Gastrocnemius medialis (tissue), 4 donors: ENCODE data around the gene ANKS6. TPM values are rescaled to one million over a fixed set of nuclear protein-coding genes. Genes with fewer than 3 reads are reported as not detected.

ENCODE experiments used
- ATAC-seq, 2 donors: fragments of 150-250 bp; one replicate each; pipeline ENCODE4 v1.9.1; 2016
- DNase-seq, 2 donors: peaks; one replicate each; pipeline ENCODE4 v3.0.0-alpha.2; 2019
- H3K27ac ChIP-seq, 4 donors: fragments of 200-600 bp; sonication (generic); 1 replicate in 1 of 4; 2 replicates in 3 of 4; pipeline ENCODE4 v1.5.1; 2016 to 2018; ENCODE audit warnings: mild to moderate bottlenecking in 2 of 4, moderate library complexity in 1 of 4
- H3K27me3 ChIP-seq, 3 donors: fragments of 200-600 bp; sonication (generic) in 2 of 3; 1 replicate in 1 of 3; 2 replicates in 2 of 3; pipeline versions ENCODE4 v1.5.1 to v1.6.0; 2016 to 2019; ENCODE audit warnings: mild to moderate bottlenecking in 1 of 3, moderate library complexity in 1 of 3
- H3K36me3 ChIP-seq, 2 donors: fragments of 200-600 bp; sonication (generic) in 1 of 2; one replicate each; pipeline ENCODE4 v1.5.1; 2017 to 2018
- H3K4me1 ChIP-seq, 2 donors: fragments of 200-600 bp; sonication (generic) in 1 of 2; one replicate each; pipeline ENCODE4 v1.5.1; 2016 to 2017; ENCODE audit warnings: mild to moderate bottlenecking in 2 of 2
- H3K4me3 ChIP-seq, 4 donors: fragments of 200-600 bp; sonication (generic) in 3 of 4; 1 replicate in 1 of 4; 2 replicates in 3 of 4; pipeline ENCODE4 v1.5.1; 2016 to 2019; ENCODE audit warnings: mild to moderate bottlenecking in 2 of 4
- H3K9me3 ChIP-seq, 3 donors: fragments of 200-600 bp; sonication (generic) in 2 of 3; 1 replicate in 1 of 3; 2 replicates in 2 of 3; pipeline ENCODE4 v1.5.1; 2016 to 2019
- POLR2A ChIP-seq, 2 donors: fragments of 450-650 bp; IDR thresholded peaks; one replicate each; pipeline ENCODE4 v1.6.1; 2017; ENCODE audit warnings: antibody characterized with exemption in 2 of 2, mild to moderate bottlenecking in 2 of 2, moderate library complexity in 2 of 2
- in situ Hi-C, 4 donors: fragments of 200-750 bp; cut with MboI; loops; one replicate each; pipeline versions ENCODE4 v1.15.0 to v1.8.0; 2017; ENCODE audit warnings: low sequenced_read_pairs in 4 of 4
- intact Hi-C: fragments of 100-400 bp; cut with DNase I; formaldehyde crosslinking; loops from one replicate; pipeline ENCODE4 v1.15.1; 2023; ENCODE audit warnings: low total_unique reads
- total RNA-seq, 4 donors: library from RNA; depleted of rRNA; stranded (reverse); fragments of >200 nt; gene quantifications; one replicate each; pipeline versions ENCODE4 v1.1.0 to v1.2.3, GENCODE V29; 2016
- TF ChIP-seq, protein P1 (sequence below), 5 experiments: fragments of 450-650 bp in 3 of 5; fragments of 200-600 bp in 2 of 5; sonication (generic) in 2 of 5; IDR thresholded peaks in 4 of 5; conservative IDR thresholded peaks in 1 of 5; 1 replicate in 4 of 5; 2 replicates in 1 of 5; pipeline ENCODE4 v1.5.1; 2016 to 2019; ENCODE audit warnings: antibody characterized with exemption in 5 of 5, mild to moderate bottlenecking in 3 of 5, moderate library complexity in 3 of 5

ANKS6 gene
- total RNA-seq, 4 donors from 2014 or later: 3.9 to 7.0 (median 4.4) TPM

GRCh38 chr9:98773721-98774120 is 22.6 kb downstream of the ANKS6 start:
- in situ Hi-C loops: loop anchor here (5.0 to 25.0 kb wide), 3 partner anchors 456 to 461 kb away; no protein-coding TSS in a partner anchor
- Histone ChIP-seq H3K4me1 (no peaks in the 10 kb centered on the region), H3K36me3 (peaks cover 0 to 35% of the 10 kb centered on the region in 2 donors), H3K27me3 (no peaks in the 10 kb centered on the region), H3K27ac (no peak overlapping the region), H3K4me3 (no peak overlapping the region), H3K9me3 (no peaks in the 10 kb centered on the region)
- DNase-seq (no peak), ATAC-seq (no peak)
- TF ChIP-seq POLR2A (IDR thresholded peaks at IDR 0.05): no peak
- TF ChIP-seq, protein P1, sequence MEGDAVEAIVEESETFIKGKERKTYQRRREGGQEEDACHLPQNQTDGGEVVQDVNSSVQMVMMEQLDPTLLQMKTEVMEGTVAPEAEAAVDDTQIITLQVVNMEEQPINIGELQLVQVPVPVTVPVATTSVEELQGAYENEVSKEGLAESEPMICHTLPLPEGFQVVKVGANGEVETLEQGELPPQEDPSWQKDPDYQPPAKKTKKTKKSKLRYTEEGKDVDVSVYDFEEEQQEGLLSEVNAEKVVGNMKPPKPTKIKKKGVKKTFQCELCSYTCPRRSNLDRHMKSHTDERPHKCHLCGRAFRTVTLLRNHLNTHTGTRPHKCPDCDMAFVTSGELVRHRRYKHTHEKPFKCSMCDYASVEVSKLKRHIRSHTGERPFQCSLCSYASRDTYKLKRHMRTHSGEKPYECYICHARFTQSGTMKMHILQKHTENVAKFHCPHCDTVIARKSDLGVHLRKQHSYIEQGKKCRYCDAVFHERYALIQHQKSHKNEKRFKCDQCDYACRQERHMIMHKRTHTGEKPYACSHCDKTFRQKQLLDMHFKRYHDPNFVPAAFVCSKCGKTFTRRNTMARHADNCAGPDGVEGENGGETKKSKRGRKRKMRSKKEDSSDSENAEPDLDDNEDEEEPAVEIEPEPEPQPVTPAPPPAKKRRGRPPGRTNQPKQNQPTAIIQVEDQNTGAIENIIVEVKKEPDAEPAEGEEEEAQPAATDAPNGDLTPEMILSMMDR (IDR thresholded peaks at IDR 0.05 in 4 of 5, conservative IDR thresholded peaks at IDR 0.05 in 1 of 5): no peak
- intact Hi-C loops: loop anchor here (10.0 kb wide), 2 partner anchors 459 to 849 kb away; partner anchors contain the start of gene TRMO

DNA sequence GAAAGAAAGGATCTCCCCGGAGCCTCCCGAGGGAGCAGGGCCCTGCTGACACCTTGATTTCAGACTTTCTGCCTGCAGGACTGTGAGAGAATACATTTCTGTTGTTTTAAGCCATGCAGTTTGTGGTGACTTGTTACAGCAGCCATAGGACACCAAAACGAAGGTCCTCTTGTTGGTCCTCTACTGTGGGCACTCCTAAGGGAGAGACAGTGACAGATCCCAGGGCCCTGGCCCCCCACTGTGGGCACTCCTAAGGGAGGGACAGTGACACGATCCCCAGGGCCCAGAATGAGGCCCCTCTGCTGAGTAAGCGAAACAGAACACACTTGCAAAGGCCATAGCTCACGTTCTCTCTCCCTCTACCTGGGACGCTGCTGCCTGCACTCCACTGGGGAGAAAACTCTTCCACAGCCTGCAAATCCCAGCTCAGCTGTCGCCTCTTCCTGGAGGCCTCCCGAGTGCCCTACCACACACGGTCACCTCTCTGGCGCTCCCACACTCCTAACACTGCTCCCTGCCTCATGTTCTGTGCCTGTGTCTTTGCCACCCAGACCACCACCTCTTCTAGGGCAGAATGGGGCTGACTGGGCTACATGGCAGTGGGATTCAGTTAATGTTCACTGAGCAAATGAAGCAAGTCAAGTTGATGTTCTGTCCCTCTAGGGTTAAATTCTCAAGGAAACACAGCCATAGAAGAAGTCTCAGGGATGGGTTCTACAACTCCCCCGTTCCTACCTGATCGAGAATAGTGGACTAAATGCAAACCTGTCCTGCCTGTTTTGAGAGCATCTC is 23.8 kb downstream of the ANKS6 start:
- TF ChIP-seq, protein P1 (IDR thresholded peaks at IDR 0.05 in 4 of 5, conservative IDR thresholded peaks at IDR 0.05 in 1 of 5): no peak
- no peak for TF ChIP-seq POLR2A (IDR thresholded peaks at IDR 0.05)
- Histone ChIP-seq H3K27me3 (no peaks in the 10 kb centered on the region), H3K4me1 (no peaks in the 10 kb centered on the region), H3K27ac (no peak overlapping the region), H3K36me3 (peaks cover 0 to 43% of the 10 kb centered on the region in 2 donors), H3K4me3 (no peak overlapping the region), H3K9me3 (no peaks in the 10 kb centered on the region)
- DNase-seq (no peak), ATAC-seq (no peak)
- in situ Hi-C loops: loop anchor here (5.0 to 25.0 kb wide), 3 partner anchors 455 to 460 kb away; no protein-coding TSS in a partner anchor
- intact Hi-C loops: loop anchor here (10.0 kb wide), 2 partner anchors 458 to 848 kb away; partner anchors contain the start of gene TRMO

DNA sequence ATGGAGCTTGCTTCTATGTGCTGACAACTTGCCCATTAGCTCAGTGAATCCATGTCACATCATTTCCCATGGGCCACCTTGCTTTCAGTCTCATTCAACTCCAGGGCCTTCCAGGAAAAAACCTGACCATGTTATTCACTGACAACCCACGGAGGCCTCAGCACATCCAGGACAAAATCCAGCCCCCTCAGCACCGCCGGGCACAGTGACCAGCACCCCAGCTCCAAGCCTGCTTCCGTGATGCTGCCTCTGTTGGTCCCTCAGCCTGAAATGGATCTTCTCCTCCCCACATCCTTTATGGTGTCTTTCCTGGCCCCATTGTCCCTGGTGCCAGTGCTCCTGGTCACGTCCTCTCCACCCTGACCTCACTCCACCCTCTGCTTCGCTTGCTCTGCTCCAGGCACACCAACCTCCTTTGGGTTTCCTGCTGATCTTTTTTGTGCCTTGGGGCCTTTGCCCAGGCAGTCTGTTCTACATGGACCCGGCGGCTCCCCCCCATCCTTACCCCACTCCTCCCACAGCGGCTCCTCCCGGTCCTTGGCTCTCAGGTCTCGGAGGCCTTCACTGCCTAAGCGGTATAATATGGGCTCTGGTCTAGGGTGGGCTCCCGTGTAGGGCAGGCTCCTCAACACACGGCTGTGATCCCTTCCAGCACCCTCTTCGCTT is 25.0 kb downstream of the ANKS6 start:
- Histone ChIP-seq H3K4me1 (no peaks in the 10 kb centered on the region), H3K27ac (no peak overlapping the region), H3K36me3 (peaks cover 0 to 46% of the 10 kb centered on the region in 2 donors), H3K4me3 (no peak overlapping the region), H3K27me3 (no peaks in the 10 kb centered on the region), H3K9me3 (no peaks in the 10 kb centered on the region)
- intact Hi-C loops: loop anchor here (10.0 kb wide), 2 partner anchors 457 to 847 kb away; partner anchors contain the start of gene TRMO
- DNase-seq (no peak), ATAC-seq (no peak)
- in situ Hi-C loops: loop anchor here (5.0 to 25.0 kb wide), 3 partner anchors 454 to 459 kb away; no protein-coding TSS in a partner anchor
- TF ChIP-seq, protein P1 (IDR thresholded peaks at IDR 0.05 in 4 of 5, conservative IDR thresholded peaks at IDR 0.05 in 1 of 5): no peak
- TF ChIP-seq POLR2A (IDR thresholded peaks at IDR 0.05): no peak

GRCh38 chr9:98770717-98771116 is 25.6 kb downstream of the ANKS6 start:
- no peak for ATAC-seq
- Histone ChIP-seq H3K4me1 (no peaks in the 10 kb centered on the region), H3K27ac (no peak overlapping the region), H3K9me3 (no peaks in the 10 kb centered on the region), H3K4me3 (no peak overlapping the region), H3K36me3 (peaks cover 0 to 49% of the 10 kb centered on the region in 2 donors), H3K27me3 (no peaks in the 10 kb centered on the region)
- TF ChIP-seq, protein P1 (IDR thresholded peaks at IDR 0.05 in 4 of 5, conservative IDR thresholded peaks at IDR 0.05 in 1 of 5): no peak
- TF ChIP-seq POLR2A (IDR thresholded peaks at IDR 0.05): no peak
- in situ Hi-C loops (loop anchor here (5.0 to 25.0 kb wide), 3 partner anchors 453 to 458 kb away; no protein-coding TSS in a partner anchor), intact Hi-C loops (loop anchor here (10.0 kb wide), 2 partner anchors 456 to 846 kb away; partner anchors contain the start of gene TRMO)
- DNase-seq: no peak
